Hepatocyte (in vitro differentiated cells): ENCODE measurements around the gene NKAIN2. TPM values are rescaled to one million over a fixed set of nuclear protein-coding genes. Genes with fewer than 3 reads are reported as not detected.
"Not testable (repeated sequence)": the region's sequence is repeated elsewhere in the genome, so short reads cannot be mapped to it uniquely, and the experiment has no call there.

Experiments used
- DNase-seq: peaks from one replicate; pipeline ENCODE4 v3.0.0-alpha.2; 2016; ENCODE audit warnings: low spot score
- H2AFZ ChIP-seq: fragments of 200-600 bp; sonication (generic); 2 replicates; pipeline ENCODE4 v1.6.0; 2016; ENCODE audit warnings: antibody characterized with exemption, mild to moderate bottlenecking
- H3K27ac ChIP-seq: fragments of 200-600 bp; sonication (generic); 2 replicates; pipeline ENCODE4 v1.5.1; 2016; ENCODE audit warnings: mild to moderate bottlenecking
- H3K27me3 ChIP-seq: fragments of 200-600 bp; sonication (generic); 2 replicates; pipeline ENCODE4 v1.6.1; 2016
- H3K36me3 ChIP-seq: fragments of 200-600 bp; sonication (generic); replicated peaks from 2 replicates; pipeline ENCODE4 v1.5.1; 2016; ENCODE audit warnings: low read depth; ENCODE audit not compliant: insufficient read depth
- H3K4me1 ChIP-seq: fragments of 200-600 bp; sonication (generic); 2 replicates; pipeline ENCODE4 v1.5.1; 2016; ENCODE audit warnings: mild to moderate bottlenecking, moderate library complexity; ENCODE audit not compliant: insufficient read depth
- H3K4me2 ChIP-seq: fragments of 200-600 bp; sonication (generic); 2 replicates; pipeline ENCODE4 v1.6.0; 2016
- H3K4me3 ChIP-seq: fragments of 200-600 bp; sonication (generic); 2 replicates; pipeline ENCODE4 v1.5.1; 2016; ENCODE audit warnings: mild to moderate bottlenecking
- H3K79me2 ChIP-seq: fragments of 200-600 bp; sonication (generic); 2 replicates; pipeline ENCODE4 v1.6.0; 2017; ENCODE audit warnings: mild to moderate bottlenecking
- H3K9me2 ChIP-seq: fragments of 200-600 bp; sonication (generic); replicated peaks from 2 replicates; pipeline ENCODE4 v1.6.0; 2017; ENCODE audit warnings: mild to moderate bottlenecking; ENCODE audit not compliant: insufficient read depth
- H3K9me3 ChIP-seq: fragments of 200-600 bp; sonication (generic); 2 replicates; pipeline ENCODE4 v1.5.1; 2016; ENCODE audit warnings: low read depth, mild to moderate bottlenecking
- H4K20me1 ChIP-seq: fragments of 200-600 bp; sonication (generic); 2 replicates; pipeline ENCODE4 v1.6.0; 2016; ENCODE audit warnings: mild to moderate bottlenecking; ENCODE audit not compliant: insufficient read depth, poor library complexity, severe bottlenecking
- CTCF ChIP-seq: fragments of 200-600 bp; sonication (generic); IDR thresholded peaks from 2 replicates; pipeline ENCODE4 v1.5.1; 2016; ENCODE audit warnings: antibody characterized with exemption, mild to moderate bottlenecking; ENCODE audit not compliant: poor library complexity
- EZH2 ChIP-seq: fragments of 200-600 bp; sonication (generic); IDR thresholded peaks from 2 replicates; pipeline ENCODE4 v1.6.1; 2016; ENCODE audit warnings: antibody characterized with exemption, mild to moderate bottlenecking, borderline replicate concordance
- EZH2phosphoT487 ChIP-seq: fragments of 200-600 bp; sonication (generic); IDR thresholded peaks from one replicate; pipeline ENCODE4 v1.6.1; 2018; ENCODE audit warnings: antibody characterized with exemption, mild to moderate bottlenecking, low read depth, moderate library complexity; ENCODE audit not compliant: unreplicated experiment, severe bottlenecking
- WGBS: methylation state at CpG from one replicate; pipeline ENCODE4 v1.1.6; 2016; ENCODE audit warnings: low lambda C conversion rate; ENCODE audit errors: missing lambda C conversion rate; 5-methylcytosine and 5-hydroxymethylcytosine counted together
- polyA plus RNA-seq: library from polyadenylated mRNA; unstranded; fragments of >200 nt; fragmentation: Nextera tagmentation; extraction: Ambion mirVana; gene quantifications from 2 replicates; pipeline ENCODE4 v1.2.1, GENCODE V29; 2016
- total RNA-seq: library from RNA; depleted of rRNA; stranded (reverse); fragments of >200 nt; gene quantifications from 2 replicates; pipeline ENCODE4 v1.2.3, GENCODE V29; 2014

The NKAIN2 gene
- total and polyA plus RNA-seq, 2 experiments from 2014 or later, result 0.48 to 2.6 TPM

- no peak overlapping the region for H3K4me2 ChIP-seq
- no peaks in the 10 kb centered on the region for H3K36me3 ChIP-seq
- 86% methylated on average over 6 of the region's 6 CpGs for WGBS
- no peak overlapping the region for H3K27ac ChIP-seq
- no peaks in the 10 kb centered on the region for H3K79me2 ChIP-seq
- H3K4me3 ChIP-seq, result no peak overlapping the region
- H3K9me2 ChIP-seq, result no peaks in the 10 kb centered on the region
- no peak for DNase-seq
- no peak overlapping the region for H2AFZ ChIP-seq
- TF ChIP-seq EZH2phosphoT487 (no peak), CTCF (no peak), EZH2 (no peak)
- no peaks in the 10 kb centered on the region for H3K9me3 ChIP-seq
- H4K20me1 ChIP-seq, result no peaks in the 10 kb centered on the region
- H3K4me1 ChIP-seq, result peaks cover 3% of the 10 kb centered on the region
- H3K27me3 ChIP-seq, result no peaks in the 10 kb centered on the region
Measured at GRCh38 chr6:123967905-123968304, 164.2 kb downstream of the NKAIN2 start.

GRCh38 chr6:123972600-123973294 is 169.1 kb downstream of the NKAIN2 start:
- Histone ChIP-seq H3K4me1 (no peaks in the 10 kb centered on the region), H3K27me3 (no peaks in the 10 kb centered on the region), H3K4me2 (no peak overlapping the region), H4K20me1 (no peaks in the 10 kb centered on the region), H3K4me3 (no peak overlapping the region), H3K9me2 (no peaks in the 10 kb centered on the region), H3K79me2 (no peaks in the 10 kb centered on the region), H3K9me3 (no peaks in the 10 kb centered on the region), H3K36me3 (no peaks in the 10 kb centered on the region), H2AFZ (no peak overlapping the region), H3K27ac (no peak overlapping the region)
- no peak for DNase-seq
- TF ChIP-seq CTCF (no peak), EZH2phosphoT487 (no peak), EZH2 (no peak)

- 58% methylated on average over 2 of the region's 2 CpGs for WGBS
- H3K4me2 ChIP-seq, result no peak overlapping the region
- no peaks in the 10 kb centered on the region for H3K4me1 ChIP-seq
- no peaks in the 10 kb centered on the region for H3K79me2 ChIP-seq
- H3K9me3 ChIP-seq, result no peaks in the 10 kb centered on the region
- H2AFZ ChIP-seq, result no peak overlapping the region
- H3K27ac ChIP-seq, result no peak overlapping the region
- TF ChIP-seq EZH2 (no peak), CTCF (no peak), EZH2phosphoT487 (no peak)
- H3K27me3 ChIP-seq, result no peaks in the 10 kb centered on the region
- no peaks in the 10 kb centered on the region for H3K9me2 ChIP-seq
- H3K36me3 ChIP-seq, result no peaks in the 10 kb centered on the region
- H3K4me3 ChIP-seq, result no peak overlapping the region
- DNase-seq, result no peak
- H4K20me1 ChIP-seq, result no peaks in the 10 kb centered on the region
Measured at GRCh38 chr6:123980311-123980710, 176.6 kb downstream of the NKAIN2 start.

- Histone ChIP-seq H4K20me1 (no peaks in the 10 kb centered on the region), H3K36me3 (no peaks in the 10 kb centered on the region), H3K4me2 (no peak overlapping the region), H3K4me1 (no peaks in the 10 kb centered on the region), H3K27me3 (no peaks in the 10 kb centered on the region), H3K27ac (no peak overlapping the region), H3K4me3 (no peak overlapping the region), H3K9me2 (no peaks in the 10 kb centered on the region), H3K9me3 (no peaks in the 10 kb centered on the region), H2AFZ (no peak overlapping the region), H3K79me2 (no peaks in the 10 kb centered on the region)
- WGBS, result 95% methylated on average over 4 of the region's 4 CpGs
- TF ChIP-seq EZH2 (no peak), CTCF (no peak), EZH2phosphoT487 (no peak)
- no peak for DNase-seq
Measured at GRCh38 chr6:123986938-123987337, 183.3 kb downstream of the NKAIN2 start.

GRCh38 chr6:123989918-123990317 is 186.3 kb downstream of the NKAIN2 start:
- not testable (repeated sequence) for H3K9me2 ChIP-seq, H3K4me3 ChIP-seq, H4K20me1 ChIP-seq, DNase-seq, H2AFZ ChIP-seq, H3K27me3 ChIP-seq, H3K79me2 ChIP-seq, H3K9me3 ChIP-seq, H3K4me2 ChIP-seq, H3K36me3 ChIP-seq, H3K27ac ChIP-seq, H3K4me1 ChIP-seq
- WGBS, result 50% methylated on average over 5 of the region's 5 CpGs
